NCI-H2227 (cell line): Measurements from ENCODE around the gene PIR.

Source experiments
- DNase-seq: peaks from one replicate; lab custom pipeline; 2025; ENCODE audit not compliant: unreplicated experiment; lab: John Stamatoyannopoulos, UW

Gene PIR

GRCh38 chrX:15418707-15419181, 74.4 kb downstream of the PIR start:
- DNase-seq: no peak

GRCh38 chrX:15418041-15418706, 75.0 kb downstream of the PIR start:
- no peak for DNase-seq

GRCh38 chrX:15416133-15416993, 76.8 kb downstream of the PIR start:
- no peak for DNase-seq

GRCh38 chrX:15413101-15413500, 80.0 kb downstream of the PIR start:
- no peak for DNase-seq

GRCh38 chrX:15410947-15411346, 82.2 kb downstream of the PIR start:
- DNase-seq: no peak

DNA sequence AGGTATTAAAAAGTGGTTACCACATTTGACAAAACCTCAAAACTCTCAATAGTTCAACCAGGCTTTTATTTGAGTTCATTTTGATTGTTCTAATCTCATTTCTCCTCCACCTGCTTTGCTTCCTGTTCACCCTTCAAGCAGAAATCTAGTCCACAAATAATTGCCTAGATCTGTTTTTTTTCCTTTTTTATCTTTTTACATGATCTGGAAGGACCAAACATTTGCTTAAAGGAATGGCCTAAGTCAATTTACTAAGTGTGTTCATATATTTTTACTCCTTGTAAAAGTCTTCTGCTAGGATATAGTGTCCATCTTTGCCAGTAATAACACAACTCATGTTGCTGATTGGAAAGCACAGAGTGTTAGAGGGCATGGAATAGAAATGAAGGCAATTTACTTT, 82.7 kb downstream of the PIR start:
- DNase-seq: no peak

DNA sequence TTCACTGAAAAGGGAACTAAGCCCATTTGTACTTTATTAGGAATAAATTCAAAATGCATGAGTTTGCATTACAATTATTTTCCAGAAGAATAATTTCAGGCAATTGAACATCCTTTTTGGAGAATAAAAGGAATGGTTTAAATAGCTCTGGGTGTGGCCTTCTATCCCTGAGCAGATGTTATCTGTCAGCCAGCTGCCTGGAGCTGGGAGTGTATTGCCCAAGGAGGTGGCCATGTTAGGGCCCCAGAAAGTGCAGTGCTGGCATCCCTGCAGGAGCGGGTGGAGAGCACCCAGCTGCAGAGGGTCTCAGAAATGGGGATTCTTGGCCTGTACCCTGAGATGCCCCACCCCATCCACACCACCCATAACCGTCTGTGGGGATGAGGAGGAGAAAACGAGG, 87.3 kb downstream of the PIR start:
- DNase-seq: no peak

DNA sequence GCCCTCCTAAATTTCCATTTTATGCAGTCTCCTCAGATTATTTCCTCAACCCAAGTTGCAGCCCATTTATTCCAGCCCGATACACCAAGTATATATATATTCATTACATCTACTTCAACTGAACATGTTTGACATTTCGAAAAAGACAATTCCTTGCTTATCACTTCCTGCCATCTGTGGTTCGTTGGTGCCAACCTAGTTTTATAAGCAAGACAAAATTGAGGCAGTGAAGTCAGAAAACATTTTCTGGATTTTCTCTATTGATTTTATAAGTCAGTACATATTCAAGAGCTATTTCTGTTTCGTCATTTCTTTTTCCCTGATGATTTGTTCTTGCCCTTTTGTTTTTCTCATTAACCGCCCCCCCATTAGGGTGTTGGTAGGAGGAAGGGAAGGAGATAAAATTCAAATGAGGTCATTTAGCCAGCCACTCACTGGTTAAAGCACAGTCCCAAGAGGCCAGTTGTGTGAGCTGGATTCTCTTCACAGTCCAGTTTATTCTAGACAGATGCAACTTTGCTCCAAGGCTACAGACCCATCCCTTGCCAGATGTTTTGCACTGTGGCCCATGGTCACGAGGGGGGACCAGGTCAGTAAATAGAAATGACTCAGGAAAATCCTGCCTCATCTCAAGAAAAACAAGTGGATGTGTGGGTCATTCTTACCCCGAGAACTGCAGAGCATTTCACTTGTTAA, 88.6 kb downstream of the PIR start:
- no peak for DNase-seq

DNA sequence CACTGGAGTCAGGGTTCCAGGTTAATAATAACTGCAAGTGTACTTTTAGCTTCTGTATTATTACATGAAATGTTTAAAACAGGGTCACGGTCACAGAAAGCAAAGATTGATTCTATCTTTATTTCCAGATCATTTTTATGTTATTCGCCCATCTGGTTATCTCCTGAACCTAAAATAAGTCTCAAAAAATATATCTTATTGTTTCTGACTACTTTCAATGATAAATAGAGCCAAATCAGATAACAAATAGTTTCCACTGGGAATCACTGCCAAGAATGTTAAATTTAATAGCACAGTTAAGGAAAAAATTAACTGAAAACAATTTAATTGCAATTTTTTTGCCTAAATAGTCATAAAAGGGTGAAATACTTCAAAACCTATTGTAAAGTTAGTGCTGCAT, 91.8 kb downstream of the PIR start:
- DNase-seq: no peak

DNA sequence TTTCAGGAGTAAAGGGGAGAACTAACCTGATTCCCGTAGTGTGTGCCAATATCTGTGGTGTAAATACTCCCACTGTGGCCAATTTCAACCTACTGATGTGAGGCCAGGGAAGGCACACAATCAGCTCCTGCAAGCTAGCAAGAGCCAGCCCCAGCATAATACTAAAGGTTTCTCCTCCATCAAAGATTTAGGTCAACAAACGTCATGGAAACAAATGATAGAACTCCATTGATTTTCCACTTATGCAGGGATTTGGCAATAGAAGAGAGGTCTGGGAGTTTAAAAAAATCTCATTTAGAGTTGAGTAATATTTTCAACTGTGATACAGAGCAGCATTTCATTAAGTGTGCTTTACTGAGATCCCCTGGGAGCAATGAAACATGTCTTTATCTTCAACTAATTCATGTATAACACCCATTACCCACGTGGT, 93.2 kb downstream of the PIR start:
- DNase-seq: no peak

- no peak for DNase-seq
These were observed 94.3 kb downstream of the PIR start for GRCh38 chrX:15398874-15399273.

GRCh38 chrX:15395789-15396188, 97.3 kb downstream of the PIR start:
- no peak for DNase-seq

- DNase-seq: no peak
These were observed 101.3 kb downstream of the PIR start for GRCh38 chrX:15391850-15392249.

GRCh38 chrX:15384304-15384703, 108.8 kb downstream of the PIR start, which contains the start of gene VEGFD:
Gene VEGFD, minus strand, starts transcription at chrX:15384413. Its CDS starts 467 bp downstream, at chrX:15383946.
- DNase-seq: no peak

DNA sequence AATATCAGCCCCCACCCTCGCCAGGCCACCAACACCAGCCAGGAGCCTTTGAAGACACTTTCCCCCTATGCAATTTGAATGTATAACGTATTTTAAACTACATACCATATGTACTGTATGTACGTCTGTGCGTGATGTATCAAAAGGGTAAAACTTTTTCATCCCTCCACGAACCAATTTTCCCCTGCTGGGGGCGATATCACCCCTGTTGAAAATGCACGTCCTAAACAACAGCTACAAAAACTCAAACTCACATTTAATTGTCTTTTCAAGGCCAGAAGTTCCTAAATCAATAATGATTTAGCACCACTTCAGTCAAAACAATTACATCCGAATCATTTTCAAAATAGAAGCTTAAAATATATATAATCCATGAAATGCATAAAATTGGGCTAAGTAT, 110.3 kb downstream of the PIR start:
- no peak for DNase-seq

DNA sequence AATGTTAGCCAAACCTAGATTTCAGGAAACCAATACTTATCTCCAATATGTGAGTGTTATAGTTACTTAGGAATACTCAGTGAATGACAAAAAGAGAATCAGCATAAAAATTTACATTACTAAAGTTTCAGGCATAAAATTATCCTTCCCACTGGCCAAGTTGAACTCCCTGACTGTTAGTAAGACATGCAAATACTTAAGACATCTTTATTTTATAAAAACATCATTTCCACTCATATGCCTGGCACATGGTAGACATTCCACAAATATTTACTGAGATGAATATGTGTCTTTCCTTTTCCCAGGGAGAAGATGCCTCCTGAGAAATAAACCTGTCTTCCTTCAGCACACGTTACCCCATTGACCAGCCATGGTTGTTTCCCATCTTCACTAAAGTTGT, 116.2 kb downstream of the PIR start:
- no peak for DNase-seq

- DNase-seq: no peak
These were observed 119.2 kb downstream of the PIR start for GRCh38 chrX:15373976-15374375.

DNA sequence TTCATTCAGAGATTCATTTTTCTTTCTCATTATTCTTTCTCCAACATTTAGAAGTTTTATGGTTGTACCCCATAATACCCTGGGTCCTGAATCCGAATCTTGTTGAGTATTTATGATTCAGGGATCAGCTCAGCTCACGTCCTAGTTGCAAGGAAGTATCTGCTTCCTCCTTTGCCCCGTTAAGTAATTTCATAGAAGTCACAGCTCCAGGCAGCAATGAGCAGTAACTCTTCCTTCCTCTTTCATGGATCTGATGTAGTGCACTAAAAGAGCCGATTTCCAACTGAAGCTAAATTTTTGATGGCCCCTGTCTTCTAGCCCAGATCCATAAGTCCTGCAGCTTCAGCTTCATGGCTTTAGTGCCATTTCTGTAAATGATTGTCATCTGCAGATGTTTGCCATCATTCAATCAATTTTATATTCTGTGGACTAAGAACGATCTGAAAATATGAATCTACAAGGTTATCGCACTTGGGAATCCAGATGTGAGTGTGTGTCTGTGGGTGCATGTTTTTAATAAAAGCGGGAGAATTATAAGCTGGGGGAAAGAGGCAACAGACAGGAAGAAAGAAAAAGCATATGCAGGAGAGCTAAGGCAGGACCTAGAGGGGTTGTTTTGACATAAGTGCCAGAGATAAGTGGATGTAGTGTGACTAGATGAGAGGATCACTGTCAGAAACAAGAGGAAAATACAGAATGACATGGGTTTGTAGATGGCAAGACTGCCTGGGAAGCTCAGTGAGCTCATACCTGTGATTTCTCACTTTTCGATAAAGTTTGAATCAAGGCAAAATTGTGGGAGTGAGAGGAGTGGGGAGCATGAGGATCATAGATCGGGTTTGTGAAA, 126.4 kb downstream of the PIR start:
- no peak for DNase-seq

DNA sequence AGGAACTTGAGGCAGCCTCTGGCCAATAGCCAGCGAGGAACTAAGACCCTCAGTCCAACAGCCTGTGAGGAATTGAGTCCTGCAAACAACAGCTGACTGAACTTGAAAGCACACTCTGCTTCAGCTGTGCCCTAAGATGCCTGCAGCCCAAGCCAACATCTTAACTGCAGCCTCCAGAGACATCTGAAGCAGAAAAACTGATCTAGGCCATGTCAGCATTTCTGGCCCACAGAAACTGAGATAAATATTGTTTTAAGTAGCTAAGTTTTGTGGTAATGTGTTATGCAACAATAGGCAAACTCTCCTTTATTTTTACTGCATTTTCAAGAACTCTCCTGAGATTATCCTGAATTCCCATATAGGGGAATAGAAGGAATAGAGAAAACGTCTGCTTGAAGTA, 133.4 kb downstream of the PIR start:
- no peak for DNase-seq

DNA sequence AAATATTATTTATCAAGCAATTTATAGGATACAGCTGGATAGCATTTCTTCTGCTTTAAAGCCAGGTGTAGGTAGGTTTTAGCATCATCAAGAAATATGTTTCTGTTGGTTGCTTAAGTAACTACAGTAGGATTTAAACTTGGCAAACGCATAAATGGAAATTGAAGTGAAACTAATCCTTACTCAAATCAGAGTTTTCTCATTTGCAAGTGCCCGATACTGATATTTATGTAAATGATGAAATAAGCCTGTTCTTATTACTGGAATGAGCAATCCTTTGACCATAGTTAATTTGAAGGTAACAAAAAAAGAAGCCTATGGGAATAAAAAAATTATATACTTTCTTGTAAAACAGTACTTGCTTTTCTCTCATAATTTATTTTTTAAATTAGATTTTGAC, 134.6 kb downstream of the PIR start:
- no peak for DNase-seq

- no peak for DNase-seq
These were observed 136.7 kb downstream of the PIR start for GRCh38 chrX:15356444-15356843.
